ENCODE results near the gene CALN1.

CALN1 gene

GRCh38 chr7:71860572-71860971 lies 551.6 kb downstream of the CALN1 start:
- no peak for TF ChIP-seq ZFX (IDR thresholded peaks at IDR 0.05)
- no peak for TF ChIP-seq CTCF (conservative IDR thresholded peaks at IDR 0.05)
- H3K27ac ChIP-seq: no peak overlapping the region

DNA sequence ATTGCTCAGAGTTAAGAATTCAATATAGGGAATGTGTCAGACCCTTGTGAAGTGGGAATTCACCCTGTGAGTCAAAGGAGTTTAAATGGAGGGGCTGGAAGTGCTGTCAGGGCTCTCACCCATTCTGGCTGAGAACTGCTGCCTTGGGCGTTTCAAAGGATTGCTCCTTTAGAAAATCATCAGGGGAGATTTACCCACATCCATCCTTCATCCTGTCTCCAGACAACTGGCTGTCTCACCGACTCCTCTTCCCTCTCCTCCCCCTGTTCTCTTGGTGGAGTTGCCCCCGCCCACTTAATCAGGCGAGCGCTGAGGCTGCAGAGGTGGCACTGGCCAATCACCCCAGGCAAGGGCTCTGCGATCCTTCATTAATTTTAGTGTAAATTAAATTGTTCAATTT lies 554.8 kb downstream of the CALN1 start:
- TF ChIP-seq CTCF (conservative IDR thresholded peaks at IDR 0.05) (no peak), ZFX (IDR thresholded peaks at IDR 0.05) (no peak)
- H3K27ac ChIP-seq: no peak overlapping the region

DNA sequence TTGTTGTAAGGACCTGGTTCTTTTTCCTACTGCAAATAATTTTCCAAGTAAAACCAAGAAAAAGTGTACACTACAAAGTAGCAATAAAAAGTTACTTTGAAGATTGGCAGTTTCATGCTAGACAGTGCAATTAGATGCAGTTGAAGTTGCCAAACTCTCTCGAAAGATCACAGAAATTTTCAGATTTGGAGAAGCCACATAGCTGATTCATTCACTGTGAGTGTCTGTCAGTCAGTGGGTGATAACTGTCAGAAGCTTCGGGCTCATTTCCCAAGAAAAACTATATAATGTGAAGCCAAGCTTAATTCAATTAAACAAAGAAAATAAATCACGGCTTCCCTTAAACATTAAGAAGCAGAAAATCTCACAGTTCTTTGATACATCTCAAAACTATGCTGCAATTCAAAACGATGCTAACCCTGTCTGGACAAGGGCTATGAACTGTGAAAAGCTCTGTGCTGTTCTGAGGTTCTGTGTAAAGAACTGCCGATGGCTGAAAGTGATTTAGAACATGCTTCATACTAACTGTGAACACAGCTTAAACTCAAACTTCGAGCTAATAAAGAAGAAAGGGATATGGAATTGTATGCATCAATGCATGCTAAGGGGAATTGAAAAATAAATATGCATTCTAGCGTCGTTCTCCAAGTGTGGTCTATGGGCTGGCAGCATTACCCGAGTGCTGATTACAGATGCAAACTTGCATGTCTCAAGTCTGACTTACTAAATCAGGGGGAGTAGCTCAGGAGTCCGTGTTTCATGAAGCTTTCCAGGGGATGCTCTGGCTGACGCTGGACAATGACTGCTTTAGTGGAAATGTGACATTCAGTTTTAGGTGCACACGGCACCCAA lies 557.4 kb downstream of the CALN1 start:
- no peak for TF ChIP-seq ZFX (IDR thresholded peaks at IDR 0.05)
- TF ChIP-seq CTCF (conservative IDR thresholded peaks at IDR 0.05): no peak
- no peak overlapping the region for H3K27ac ChIP-seq

DNA sequence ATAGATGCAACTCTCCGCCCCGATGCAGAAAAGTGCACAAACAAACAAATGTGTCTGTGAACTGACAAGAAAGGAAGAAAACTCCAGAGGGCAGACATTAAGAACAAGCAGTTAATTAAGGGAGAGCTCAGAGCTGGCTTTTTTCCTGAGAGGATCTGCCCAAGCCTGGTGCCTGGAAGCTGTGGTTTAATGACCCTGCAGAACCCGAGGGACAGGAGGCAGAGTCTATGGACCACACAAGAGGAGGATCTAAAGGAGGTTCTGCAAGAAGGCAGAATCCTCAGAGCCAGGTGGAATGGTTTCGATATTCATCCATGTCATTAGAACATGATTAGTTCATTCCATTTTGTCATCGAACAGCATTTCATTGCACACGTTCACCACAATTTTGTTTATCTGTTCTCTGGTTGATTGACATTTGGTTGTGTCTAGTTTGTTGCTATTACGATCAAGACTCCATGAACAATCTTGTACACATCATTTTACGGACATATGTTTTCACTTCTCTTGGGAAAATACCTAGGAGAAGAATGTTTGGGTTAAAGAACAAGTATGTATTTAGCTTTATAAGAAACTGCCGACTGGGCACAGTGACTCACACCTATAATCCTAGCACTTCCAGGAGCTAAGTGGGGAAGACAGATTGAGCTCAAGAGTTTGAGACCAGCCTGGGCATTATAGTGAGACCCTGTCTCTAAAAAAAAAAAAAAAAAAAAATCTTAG lies 560.2 kb downstream of the CALN1 start:
- H3K27ac ChIP-seq: no peak overlapping the region
- TF ChIP-seq ZFX (IDR thresholded peaks at IDR 0.05) (no peak), CTCF (conservative IDR thresholded peaks at IDR 0.05) (no peak)

GRCh38 chr7:71846160-71846559 lies 566.0 kb downstream of the CALN1 start:
- no peak for TF ChIP-seq CTCF (conservative IDR thresholded peaks at IDR 0.05)
- TF ChIP-seq ZFX (IDR thresholded peaks at IDR 0.05): no peak
- H3K27ac ChIP-seq: no peak overlapping the region

- H3K27ac ChIP-seq: no peak overlapping the region
- TF ChIP-seq ZFX (IDR thresholded peaks at IDR 0.05): no peak
- TF ChIP-seq CTCF (conservative IDR thresholded peaks at IDR 0.05): no peak
Observed at GRCh38 chr7:71843676-71844075, 568.5 kb downstream of the CALN1 start.

DNA sequence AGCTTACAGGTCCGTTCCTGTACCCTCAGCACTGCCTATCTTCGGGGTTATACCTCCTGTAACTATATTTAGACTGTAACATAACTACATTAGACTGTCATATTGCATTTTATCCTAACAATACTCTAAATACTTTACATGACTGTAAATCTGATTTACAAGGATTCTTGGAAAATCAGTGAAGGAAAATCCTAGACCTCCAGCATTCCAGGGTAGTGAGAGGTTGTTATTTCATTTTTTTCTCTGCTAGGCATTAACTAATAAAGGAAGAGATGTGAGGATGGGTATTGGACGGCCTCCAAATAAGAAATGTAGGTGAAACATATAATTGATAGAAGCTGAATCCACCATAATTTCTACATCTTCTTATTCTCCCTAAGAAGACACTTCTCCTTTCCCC lies 569.4 kb downstream of the CALN1 start:
- H3K27ac ChIP-seq: no peak overlapping the region
- TF ChIP-seq CTCF (conservative IDR thresholded peaks at IDR 0.05) (no peak), ZFX (IDR thresholded peaks at IDR 0.05) (no peak)
